Fibroblast of lung (primary cell): ENCODE data around the gene TP53I11.

ENCODE experiments used
- EZH2 ChIP-seq: IDR thresholded peaks from 2 replicates; pipeline ENCODE4 v1.5.1; 2012; ENCODE audit warnings: low read length, control low read depth, mild to moderate bottlenecking; ENCODE audit errors: missing control alignments
- TF ChIP-seq, protein P1 (sequence below), 2 donors: IDR thresholded peaks in 1 of 2; conservative IDR thresholded peaks in 1 of 2; 1 replicate in 1 of 2; 2 replicates in 1 of 2; pipeline ENCODE4 v1.5.1; 2011 to 2012; ENCODE audit warnings: low read length in 2 of 2, control low read depth in 1 of 2, inconsistent platforms in 1 of 2, low read depth in 1 of 2, mild to moderate bottlenecking in 1 of 2

DNA sequence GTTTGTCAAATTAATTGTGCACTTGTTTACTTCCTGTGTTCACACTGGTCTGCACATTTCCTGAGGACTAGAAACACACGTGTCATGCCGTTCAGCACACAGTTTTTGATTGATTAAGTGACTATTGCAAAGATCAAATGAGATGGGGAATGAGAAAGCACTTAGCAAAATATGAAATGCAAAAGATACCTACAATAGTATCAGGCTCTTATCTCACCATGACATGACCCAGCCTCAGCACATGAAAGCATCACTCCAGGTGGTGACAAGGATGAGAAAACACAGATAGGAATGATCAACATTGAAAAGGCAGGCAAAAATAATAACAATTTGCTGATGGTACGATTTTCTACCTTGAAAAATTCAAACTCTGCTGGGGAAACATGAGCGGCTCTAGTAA lies 42.1 kb upstream of the TP53I11 start:
- TF ChIP-seq, protein P1, sequence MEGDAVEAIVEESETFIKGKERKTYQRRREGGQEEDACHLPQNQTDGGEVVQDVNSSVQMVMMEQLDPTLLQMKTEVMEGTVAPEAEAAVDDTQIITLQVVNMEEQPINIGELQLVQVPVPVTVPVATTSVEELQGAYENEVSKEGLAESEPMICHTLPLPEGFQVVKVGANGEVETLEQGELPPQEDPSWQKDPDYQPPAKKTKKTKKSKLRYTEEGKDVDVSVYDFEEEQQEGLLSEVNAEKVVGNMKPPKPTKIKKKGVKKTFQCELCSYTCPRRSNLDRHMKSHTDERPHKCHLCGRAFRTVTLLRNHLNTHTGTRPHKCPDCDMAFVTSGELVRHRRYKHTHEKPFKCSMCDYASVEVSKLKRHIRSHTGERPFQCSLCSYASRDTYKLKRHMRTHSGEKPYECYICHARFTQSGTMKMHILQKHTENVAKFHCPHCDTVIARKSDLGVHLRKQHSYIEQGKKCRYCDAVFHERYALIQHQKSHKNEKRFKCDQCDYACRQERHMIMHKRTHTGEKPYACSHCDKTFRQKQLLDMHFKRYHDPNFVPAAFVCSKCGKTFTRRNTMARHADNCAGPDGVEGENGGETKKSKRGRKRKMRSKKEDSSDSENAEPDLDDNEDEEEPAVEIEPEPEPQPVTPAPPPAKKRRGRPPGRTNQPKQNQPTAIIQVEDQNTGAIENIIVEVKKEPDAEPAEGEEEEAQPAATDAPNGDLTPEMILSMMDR (conservative IDR thresholded peaks at IDR 0.05 in 1 of 2, IDR thresholded peaks at IDR 0.05 in 1 of 2; ENCODE audit: low read depth in 1 of 2, low read length in 2 of 2), result no peak
- no peak for TF ChIP-seq EZH2
